ENCODE data around the gene NUAK2.

The NUAK2 gene

DNA sequence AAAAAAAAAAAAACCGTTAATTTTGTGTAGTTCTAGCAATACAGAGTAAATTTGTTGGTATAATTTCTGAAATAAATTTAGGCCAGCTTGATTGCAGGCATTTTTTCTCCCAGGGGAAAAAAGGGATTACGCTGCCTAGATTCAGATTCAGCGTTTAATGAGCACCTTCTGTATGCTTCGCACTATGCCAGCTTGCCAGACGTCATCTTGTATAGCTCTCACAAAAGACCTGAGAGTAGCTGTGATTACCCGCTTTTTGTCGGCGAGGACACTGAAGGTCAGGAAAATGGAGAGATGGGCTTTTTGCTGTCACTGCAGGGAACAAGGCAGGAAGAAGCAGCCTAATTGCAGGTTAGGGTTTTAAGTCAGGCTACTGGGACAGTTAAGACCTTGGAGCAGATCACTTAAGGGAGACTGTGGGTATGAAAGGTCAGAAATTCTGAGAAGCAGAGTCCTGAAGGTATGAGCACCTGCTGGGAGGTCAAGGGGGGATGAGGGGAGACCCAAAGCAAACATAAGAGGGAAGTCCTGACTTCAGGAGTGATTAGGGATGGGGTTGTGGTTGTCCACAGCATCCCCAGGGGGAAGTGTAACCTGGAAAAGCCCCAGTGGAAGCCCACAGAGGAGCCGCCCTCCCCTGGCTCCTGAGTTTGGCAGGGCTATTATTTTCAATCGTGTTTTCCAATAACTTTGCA, 54.8 kb downstream of the NUAK2 start:
- DNase-seq (ENCODE audit: low read depth, low spot score), result no peak
- no peak overlapping the region for H3K4me3 ChIP-seq (ENCODE audit: low read length)

DNA sequence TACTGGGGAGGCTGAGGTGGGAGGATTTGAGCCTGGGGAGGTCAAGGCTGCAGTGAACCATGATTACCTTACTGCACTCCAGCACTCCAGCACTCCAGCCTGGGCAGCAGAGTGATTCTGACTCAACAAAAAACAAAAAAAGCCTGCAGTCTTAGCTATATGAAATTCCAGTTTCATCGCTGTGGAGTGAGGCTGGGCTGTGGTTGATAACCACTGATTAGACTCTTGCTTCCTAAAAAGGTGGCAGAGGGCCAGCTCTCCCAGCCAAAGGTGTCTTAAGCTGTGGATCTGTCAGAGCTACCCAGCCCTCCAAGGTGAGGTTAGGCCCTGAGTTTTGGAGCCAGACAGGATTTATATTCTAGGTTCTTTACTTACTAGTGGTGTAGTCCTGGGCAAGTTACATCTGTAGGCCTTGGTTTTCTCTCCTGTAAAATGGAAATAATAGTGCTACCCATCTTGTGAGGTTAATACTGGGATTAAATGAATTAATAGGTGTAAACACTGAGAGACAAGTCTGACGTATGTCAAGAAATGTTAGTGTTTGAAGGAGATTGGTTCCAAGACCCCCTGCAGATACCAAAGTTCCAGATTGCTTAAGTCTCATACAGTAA, 57.9 kb downstream of the NUAK2 start:
- DNase-seq (ENCODE audit: low read depth, low spot score), result no peak
- H3K4me3 ChIP-seq (ENCODE audit: low read length), result no peak overlapping the region

DNA sequence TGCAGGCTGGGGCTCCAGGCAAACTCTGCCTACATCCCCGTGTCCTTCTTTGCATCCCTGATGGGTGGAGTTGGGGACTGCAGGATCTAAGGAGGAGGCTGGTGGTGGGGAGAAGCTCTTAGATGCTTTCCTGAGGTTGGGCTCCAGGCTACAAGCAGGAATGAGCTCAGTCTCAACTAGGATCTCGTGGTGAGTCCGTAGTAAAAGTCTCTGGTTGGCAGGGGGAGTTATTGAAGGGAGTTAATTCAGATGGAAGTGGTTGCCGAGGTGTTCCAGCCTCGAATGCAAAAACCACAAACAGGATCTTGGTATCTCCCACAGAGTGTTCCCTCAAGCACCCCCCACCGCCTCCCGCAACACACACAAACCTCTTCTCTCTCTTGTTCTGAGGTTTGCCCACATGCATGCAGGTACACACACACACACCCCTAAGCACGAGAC, 58.8 kb downstream of the NUAK2 start:
- H3K4me3 ChIP-seq (ENCODE audit: low read length), result no peak overlapping the region
- peak; percentile 52 for DNase-seq (ENCODE audit: low read depth, low spot score)

DNA sequence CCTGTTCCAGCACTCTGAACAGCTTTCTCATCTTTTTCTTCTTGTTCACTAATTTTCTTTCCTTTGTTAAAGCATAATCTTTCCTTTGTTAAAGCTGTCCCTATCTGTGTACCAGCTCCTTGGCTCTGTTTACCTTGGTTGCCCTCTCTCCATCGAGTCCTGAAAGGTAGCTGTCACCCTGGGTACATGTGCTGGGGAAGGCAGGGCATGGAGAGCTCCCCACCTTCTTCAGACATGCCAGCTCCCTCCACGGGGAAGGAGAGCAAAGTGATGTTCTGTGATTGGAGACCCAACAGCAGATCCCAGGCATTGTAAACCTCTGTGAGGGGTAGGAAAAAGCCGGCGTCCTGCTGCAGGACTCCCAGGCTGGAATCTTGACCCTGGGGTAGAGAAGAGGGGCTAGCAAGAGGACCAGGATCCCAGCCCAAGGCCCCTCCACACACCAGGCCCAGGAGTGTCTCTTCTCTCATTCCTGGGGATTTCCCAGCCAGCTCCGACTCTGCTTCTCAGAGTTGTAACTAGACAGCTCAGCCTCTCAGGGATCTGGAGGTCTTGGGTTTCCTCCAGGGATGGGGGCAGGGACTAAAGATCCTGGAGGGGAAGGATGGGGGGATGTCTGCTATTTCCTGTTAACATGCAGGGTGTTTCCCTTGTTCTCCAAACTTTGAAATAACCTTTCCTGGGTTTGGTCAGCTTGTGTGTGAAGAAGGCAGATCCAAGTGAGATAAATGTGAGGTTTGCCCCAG, 59.4 kb downstream of the NUAK2 start:
- H3K4me3 ChIP-seq (ENCODE audit: low read length), result no peak overlapping the region
- DNase-seq (ENCODE audit: low read depth, low spot score), result no peak

DNA sequence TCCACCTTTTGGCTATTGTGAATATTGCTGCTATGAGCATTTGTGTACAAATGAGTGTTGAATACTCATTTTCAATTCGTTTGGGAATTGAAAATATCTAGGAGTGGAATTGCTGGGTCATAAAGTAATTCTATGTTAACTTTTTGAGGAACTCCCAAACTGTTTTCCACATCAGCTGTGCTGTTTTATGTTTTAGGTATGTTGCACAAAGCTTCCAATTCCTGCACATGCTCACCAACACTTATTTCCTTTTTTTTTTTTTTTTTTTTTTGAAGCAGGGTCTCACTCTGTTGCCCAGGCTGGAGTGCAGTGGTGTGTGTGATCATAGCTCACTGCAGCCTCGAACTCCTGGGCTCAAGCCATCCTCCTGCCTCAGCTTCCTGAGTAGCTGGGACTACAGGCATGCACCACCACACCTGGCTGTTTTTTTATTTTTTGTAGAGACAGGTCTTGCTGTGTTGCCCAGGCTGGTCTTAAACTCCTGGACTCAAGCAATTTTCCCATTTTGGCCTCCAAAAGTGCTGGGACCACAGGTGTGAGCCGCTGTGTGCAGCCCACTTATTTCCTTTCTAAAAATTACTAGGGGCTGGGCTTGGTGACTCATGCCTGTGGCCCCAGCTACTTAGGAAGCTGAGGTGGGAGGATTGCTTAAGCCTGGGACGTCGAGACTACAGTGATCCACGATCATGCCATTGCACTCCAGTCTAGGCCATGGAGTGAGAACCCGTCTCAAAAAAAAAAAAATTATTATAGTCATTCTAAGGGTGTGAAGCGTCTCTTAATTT, 60.4 kb downstream of the NUAK2 start:
- DNase-seq (ENCODE audit: low read depth, low spot score), result no peak
- no peak overlapping the region for H3K4me3 ChIP-seq (ENCODE audit: low read length)

DNA sequence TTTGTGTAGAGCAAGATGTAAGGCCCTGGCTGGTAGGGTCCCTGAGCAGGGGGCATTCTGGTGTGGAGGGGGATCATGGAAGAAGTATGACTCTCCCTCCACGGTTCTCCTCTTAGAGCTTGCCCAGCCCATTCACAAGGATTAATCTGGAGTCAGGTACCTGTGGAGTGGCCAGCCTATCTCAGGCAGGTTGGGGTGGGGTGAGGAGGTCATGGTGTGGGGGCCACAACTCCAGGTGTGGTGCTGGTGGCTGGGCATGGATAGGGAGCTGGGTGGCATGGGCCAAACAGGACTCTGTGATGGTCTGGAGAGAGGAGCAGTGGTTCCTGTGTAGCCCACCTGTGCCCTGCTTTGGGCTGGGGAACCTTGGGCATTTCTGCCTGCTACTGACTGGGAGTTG, 61.5 kb downstream of the NUAK2 start:
- H3K4me3 ChIP-seq (ENCODE audit: low read length), result no peak overlapping the region
- DNase-seq (ENCODE audit: low read depth, low spot score), result no peak

DNA sequence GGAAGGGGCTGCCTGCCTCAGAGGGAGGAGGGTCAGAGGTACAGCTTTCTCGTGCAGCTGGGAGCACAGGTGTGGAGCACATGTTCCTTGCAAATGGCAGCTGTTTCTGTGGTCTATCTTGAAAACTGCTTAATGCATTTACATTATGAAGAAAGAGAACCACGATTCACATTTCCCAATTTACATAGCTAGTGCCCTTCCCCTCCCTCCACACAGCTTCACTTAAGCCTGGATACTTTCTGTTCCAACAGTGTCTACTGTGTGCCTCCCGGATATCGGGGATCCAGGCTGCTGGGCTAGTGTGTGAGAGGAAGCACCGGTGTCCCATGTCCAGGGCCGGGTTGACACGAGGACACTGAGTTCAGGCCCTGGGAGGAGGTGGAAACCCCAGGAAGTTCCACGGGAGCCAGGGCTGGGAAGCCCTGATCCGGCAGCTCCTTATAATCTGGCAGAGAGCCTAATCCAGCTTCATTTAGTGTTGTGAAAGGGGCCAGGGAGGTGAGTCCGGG, 62.2 kb downstream of the NUAK2 start:
- H3K4me3 ChIP-seq (ENCODE audit: low read length), result no peak overlapping the region
- peak; percentile 18 for DNase-seq (ENCODE audit: low read depth, low spot score)

DNA sequence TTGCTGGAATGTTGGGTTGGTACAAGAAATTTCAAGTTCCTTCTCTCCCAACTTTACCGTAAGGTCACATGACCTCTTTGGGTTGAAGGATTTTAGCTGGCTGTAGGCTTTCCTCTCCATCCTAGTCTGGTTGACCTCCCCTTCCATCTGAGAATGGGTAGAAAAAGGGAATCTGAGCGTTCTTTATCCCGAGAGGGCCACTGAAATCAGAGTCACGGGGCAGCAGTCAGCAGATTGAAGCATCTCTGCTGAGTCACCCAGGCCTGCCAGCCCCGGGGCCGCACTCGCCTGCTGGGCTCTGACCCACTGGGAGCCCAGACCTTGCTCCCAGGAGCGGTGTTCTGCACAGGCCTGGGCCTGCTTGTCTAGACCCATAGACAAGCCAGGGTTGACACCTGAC, 62.8 kb downstream of the NUAK2 start:
- no peak for DNase-seq (ENCODE audit: low read depth, low spot score)
- H3K4me3 ChIP-seq (ENCODE audit: low read length), result no peak overlapping the region

DNA sequence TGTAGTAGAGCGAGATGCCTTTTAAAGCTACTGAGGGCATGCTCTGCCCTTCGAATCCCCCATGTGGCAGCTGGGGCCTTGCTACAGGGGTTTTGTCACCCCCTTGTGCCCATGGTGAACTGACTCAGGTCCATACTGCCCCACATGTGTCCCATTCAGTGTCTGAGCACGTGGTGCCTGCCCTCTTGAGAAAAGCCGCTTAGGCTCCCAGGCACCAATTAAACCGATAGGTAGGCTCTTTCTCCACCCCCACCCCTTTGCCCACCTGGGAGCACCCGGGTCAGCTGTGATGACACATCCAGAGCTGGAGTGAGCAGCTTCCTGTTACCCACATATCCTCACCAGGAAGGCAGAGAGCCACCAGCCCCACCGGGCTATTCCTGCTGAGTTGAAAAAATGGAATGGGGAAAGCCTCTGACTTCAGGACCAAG, 63.3 kb downstream of the NUAK2 start:
- no peak for DNase-seq (ENCODE audit: low read depth, low spot score)
- H3K4me3 ChIP-seq (ENCODE audit: low read length), result no peak overlapping the region

DNA sequence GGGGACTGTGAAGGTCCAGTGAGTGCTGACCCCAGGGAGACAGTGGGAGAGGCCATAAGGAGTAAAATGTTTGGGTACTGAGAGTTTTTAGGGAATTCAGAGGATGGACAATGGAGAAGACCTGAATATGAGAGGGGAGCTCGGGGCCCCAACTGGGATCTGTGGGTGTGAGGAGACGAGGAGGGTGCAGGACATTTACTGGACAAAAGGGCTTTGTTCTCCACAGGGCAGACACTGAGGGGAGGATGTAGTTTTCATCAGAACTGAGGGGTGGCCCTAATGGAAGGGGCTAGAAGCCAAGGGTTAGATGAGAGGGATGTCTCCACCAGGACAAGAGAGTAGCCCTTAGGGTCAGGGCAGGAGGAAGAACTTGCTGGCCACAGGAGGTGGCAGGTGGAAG, 63.8 kb downstream of the NUAK2 start:
- H3K4me3 ChIP-seq (ENCODE audit: low read length), result no peak overlapping the region
- DNase-seq (ENCODE audit: low read depth, low spot score), result no peak

DNA sequence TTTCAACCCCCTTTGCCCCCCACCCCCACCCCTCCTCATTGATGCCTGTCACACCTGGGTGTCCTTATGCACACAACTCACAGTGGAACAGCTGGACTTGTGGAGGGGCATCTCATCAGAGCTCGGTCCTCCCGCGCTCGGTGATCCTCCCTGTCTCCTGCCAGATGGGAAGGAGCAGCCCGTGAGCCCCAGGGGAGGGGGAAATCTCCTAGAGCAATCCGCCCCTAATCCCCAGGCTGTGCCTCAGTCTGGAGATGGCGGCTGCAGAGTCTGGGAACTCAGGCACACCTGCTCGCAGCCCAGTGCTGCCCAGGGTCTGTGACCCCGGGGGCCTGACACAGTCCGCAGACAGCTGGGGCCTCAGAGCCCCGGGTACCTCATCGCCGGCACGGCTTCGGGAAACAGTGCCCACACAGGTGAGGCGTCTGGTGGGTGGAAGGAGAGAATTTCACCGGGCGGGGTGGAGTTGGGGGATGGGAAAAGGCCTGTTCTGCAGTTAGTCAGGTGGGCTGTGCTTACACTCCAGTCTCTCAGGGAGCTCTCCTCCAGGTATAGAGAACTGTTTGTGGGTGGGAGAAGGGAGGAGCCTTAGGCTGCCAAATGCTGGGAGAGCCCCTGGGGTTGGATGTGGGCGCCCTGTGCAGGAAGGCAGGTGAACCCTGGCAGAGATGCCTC, 64.5 kb downstream of the NUAK2 start:
- DNase-seq (ENCODE audit: low read depth, low spot score), result no peak
- H3K4me3 ChIP-seq (ENCODE audit: low read length), result no peak overlapping the region

DNA sequence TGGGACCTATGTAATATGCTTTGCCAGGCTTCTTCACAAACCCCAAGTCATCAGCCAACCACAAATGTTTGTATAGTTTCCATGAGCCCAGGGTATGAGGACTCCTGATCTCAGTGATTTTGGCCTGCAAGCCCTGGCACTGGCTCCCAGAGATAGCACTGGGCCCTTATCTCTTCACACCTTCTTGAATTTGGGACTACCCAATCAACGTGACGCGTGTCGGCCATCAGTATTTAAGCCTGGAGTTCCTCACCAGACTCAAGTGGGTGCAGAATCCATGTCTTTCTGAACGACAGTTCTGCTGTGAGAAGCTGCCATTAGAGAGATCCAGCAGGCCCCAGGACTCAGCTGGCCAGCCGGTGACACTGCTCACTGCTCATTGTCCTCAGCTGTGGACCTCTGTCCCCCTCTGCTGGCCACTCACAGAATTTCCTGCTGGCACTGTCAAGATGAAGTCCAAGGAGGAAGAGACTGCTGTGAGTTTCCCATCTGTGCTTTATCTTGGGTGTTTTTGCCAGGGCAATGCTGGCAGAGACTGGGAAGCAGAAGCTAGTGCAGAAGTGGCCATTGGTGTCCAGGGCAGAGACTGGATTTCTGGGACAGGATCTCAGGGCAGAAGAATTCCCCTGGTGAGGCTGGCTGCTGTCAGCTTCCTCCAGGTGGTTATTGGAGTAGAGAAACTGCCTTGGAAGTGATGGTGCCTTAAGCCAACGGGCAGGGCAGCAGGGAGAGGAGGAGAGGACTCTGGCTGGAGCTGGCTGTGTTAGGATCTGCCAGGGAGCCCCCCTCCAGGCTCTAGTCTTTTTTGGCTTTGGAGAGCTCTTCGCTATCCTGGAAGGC, 65.4 kb downstream of the NUAK2 start:
- no peak overlapping the region for H3K4me3 ChIP-seq (ENCODE audit: low read length)
- DNase-seq (ENCODE audit: low read depth, low spot score), result peak; percentile 51
